GM23248 (cell line): ENCODE data around the gene PLA2G4D.

Experiments used
- EZH2 ChIP-seq: fragments of 200-600 bp; sonication (generic); IDR thresholded peaks from 2 replicates; pipeline ENCODE4 v1.6.1; 2018; ENCODE audit warnings: antibody characterized with exemption, mild to moderate bottlenecking; ENCODE audit not compliant: insufficient read depth, poor library complexity, severe bottlenecking
- EZH2phosphoT487 ChIP-seq: fragments of 200-600 bp; sonication (generic); IDR thresholded peaks from 2 replicates; pipeline ENCODE4 v1.6.1; 2018; ENCODE audit warnings: antibody characterized with exemption, moderate library complexity, mild to moderate bottlenecking, low read depth; ENCODE audit not compliant: insufficient read depth

DNA sequence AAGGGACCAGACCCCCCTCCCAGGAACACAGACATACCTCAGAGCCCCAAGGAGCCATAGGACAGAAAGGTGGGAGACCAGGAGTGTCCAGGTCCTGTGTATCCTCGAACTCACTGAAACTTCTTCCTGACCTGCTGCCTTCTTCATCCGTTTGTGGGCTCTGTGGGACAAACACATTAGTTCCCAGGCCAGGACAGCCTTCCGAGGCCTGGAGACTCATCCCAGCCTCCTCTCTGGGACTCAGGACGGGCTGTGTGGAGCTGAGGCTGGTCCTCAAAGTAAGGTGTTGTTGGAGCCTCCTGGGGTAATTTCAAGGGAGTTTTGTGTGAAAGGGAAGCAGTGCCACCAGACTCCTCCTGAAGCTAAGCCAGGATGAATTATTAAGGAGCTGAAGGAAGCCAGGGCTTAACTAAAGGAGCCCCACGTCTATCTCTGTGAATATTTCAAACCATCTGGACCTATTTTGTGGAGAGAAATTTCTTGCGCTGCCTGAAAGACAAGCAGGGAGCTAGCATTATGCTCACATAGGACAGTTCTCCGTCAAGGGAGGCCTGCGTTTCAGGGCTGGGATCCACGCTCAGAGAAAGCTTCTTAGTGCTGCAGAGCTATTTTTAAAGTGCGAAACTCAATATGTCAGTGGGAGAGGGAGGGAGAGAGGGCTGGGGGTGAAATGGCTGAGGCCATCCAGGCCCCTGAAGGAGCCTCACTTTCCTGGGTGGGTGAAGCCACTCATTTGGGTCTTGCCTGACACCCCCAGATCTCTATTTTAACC is 43.7 kb downstream of the PLA2G4D start:
- TF ChIP-seq EZH2phosphoT487 = no peak
- TF ChIP-seq EZH2 = no peak
